Peyer's patch (tissue), 4 donors: Measurements from ENCODE around the gene TRIM43.
"Not testable (repeated sequence)": the region's sequence is repeated elsewhere in the genome, so short reads cannot be mapped to it uniquely, and the experiment has no call there.

ENCODE experiments used
- POLR2A ChIP-seq, 2 donors: fragments of 450-650 bp; IDR thresholded peaks; one replicate each; pipeline ENCODE4 v1.5.1; 2017; ENCODE audit warnings: antibody characterized with exemption in 2 of 2, mild to moderate bottlenecking in 2 of 2, moderate library complexity in 2 of 2
- TF ChIP-seq, protein P1 (sequence below), 6 experiments: fragments of 450-650 bp in 4 of 6; fragments of 200-600 bp in 2 of 6; sonication (generic) in 1 of 6; IDR thresholded peaks; one replicate each; pipeline ENCODE4 v1.5.1; 2017 to 2019; ENCODE audit warnings: antibody characterized with exemption in 6 of 6, mild to moderate bottlenecking in 3 of 6, moderate library complexity in 1 of 6

DNA sequence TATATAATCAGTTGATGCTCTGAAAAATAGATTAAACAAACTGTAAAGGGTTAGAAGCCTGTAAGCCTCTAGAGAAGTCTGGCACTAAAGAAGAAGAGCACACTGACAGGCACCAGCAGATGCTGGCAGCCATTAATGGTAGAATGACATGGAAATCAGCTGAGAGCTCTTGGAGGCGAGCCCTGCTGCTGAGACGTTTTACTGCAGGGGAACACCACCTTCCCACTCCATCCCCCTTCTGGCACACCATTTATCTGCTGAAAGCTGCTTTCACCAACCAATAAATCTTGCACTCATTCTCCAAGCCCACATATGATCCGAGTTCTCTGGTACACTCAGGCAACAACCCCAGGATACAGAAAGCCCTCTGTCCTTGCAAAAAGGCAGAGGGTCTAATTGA lies 16.6 kb downstream of the TRIM43 start:
- TF ChIP-seq POLR2A (IDR thresholded peaks at IDR 0.05), result not testable (repeated sequence)
- TF ChIP-seq, protein P1, sequence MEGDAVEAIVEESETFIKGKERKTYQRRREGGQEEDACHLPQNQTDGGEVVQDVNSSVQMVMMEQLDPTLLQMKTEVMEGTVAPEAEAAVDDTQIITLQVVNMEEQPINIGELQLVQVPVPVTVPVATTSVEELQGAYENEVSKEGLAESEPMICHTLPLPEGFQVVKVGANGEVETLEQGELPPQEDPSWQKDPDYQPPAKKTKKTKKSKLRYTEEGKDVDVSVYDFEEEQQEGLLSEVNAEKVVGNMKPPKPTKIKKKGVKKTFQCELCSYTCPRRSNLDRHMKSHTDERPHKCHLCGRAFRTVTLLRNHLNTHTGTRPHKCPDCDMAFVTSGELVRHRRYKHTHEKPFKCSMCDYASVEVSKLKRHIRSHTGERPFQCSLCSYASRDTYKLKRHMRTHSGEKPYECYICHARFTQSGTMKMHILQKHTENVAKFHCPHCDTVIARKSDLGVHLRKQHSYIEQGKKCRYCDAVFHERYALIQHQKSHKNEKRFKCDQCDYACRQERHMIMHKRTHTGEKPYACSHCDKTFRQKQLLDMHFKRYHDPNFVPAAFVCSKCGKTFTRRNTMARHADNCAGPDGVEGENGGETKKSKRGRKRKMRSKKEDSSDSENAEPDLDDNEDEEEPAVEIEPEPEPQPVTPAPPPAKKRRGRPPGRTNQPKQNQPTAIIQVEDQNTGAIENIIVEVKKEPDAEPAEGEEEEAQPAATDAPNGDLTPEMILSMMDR (IDR thresholded peaks at IDR 0.05), result not testable (repeated sequence)
